GM23248 (cell line): ENCODE data around the gene CALHM2. TPM values are rescaled to one million over a fixed set of nuclear protein-coding genes. Genes with fewer than 3 reads are reported as not detected.

Experiments used
- DNase-seq: peaks from one replicate; pipeline ENCODE4 v3.0.0-alpha.2; 2015
- H2AFZ ChIP-seq: fragments of 200-600 bp; sonication (generic); 2 replicates; pipeline ENCODE4 v1.6.1; 2016; ENCODE audit warnings: antibody characterized with exemption
- H3F3A ChIP-seq: fragments of 200-600 bp; sonication (generic); 2 replicates; pipeline ENCODE4 v1.6.1; 2016; ENCODE audit warnings: mild to moderate bottlenecking, antibody characterized with exemption, mixed run types; ENCODE audit not compliant: insufficient read depth
- H3K27ac ChIP-seq: fragments of 200-600 bp; sonication (generic); 2 replicates; pipeline ENCODE4 v1.5.1; 2016; ENCODE audit warnings: mild to moderate bottlenecking
- H3K27me3 ChIP-seq: fragments of 200-600 bp; sonication (generic); replicated peaks from 2 replicates; pipeline ENCODE4 v1.6.1; 2016; ENCODE audit warnings: mild to moderate bottlenecking; ENCODE audit not compliant: insufficient read depth
- H3K36me3 ChIP-seq: fragments of 200-600 bp; sonication (generic); 2 replicates; pipeline ENCODE4 v1.6.1; 2016; ENCODE audit warnings: low read depth, mild to moderate bottlenecking
- H3K4me1 ChIP-seq: fragments of 200-600 bp; sonication (generic); 2 replicates; pipeline ENCODE4 v1.6.1; 2016; ENCODE audit warnings: mild to moderate bottlenecking; ENCODE audit not compliant: insufficient read depth
- H3K4me2 ChIP-seq: fragments of 200-600 bp; sonication (generic); one replicate; pipeline ENCODE4 v1.6.1; 2016; ENCODE audit warnings: mild to moderate bottlenecking; ENCODE audit not compliant: unreplicated experiment
- H3K4me3 ChIP-seq: fragments of 200-600 bp; sonication (generic); 2 replicates; pipeline ENCODE4 v1.5.1; 2016; ENCODE audit warnings: mild to moderate bottlenecking
- H3K79me2 ChIP-seq: fragments of 200-600 bp; sonication (generic); 2 replicates; pipeline ENCODE4 v1.6.1; 2016; ENCODE audit warnings: mild to moderate bottlenecking; ENCODE audit not compliant: insufficient read depth
- H3K9ac ChIP-seq: fragments of 200-600 bp; sonication (generic); 2 replicates; pipeline ENCODE4 v1.6.1; 2016; ENCODE audit warnings: mild to moderate bottlenecking
- H3K9me2 ChIP-seq: fragments of 200-600 bp; sonication (generic); 2 replicates; pipeline ENCODE4 v1.6.1; 2016; ENCODE audit warnings: mixed run types, mild to moderate bottlenecking, moderate library complexity; ENCODE audit not compliant: insufficient read depth
- H3K9me3 ChIP-seq: fragments of 200-600 bp; sonication (generic); one replicate; pipeline ENCODE4 v1.6.1; 2017; ENCODE audit warnings: low read depth
- H4K20me1 ChIP-seq: fragments of 200-600 bp; sonication (generic); 2 replicates; pipeline ENCODE4 v1.6.0; 2016; ENCODE audit not compliant: insufficient read depth
- EZH2 ChIP-seq: fragments of 200-600 bp; sonication (generic); IDR thresholded peaks from 2 replicates; pipeline ENCODE4 v1.6.1; 2018; ENCODE audit warnings: antibody characterized with exemption, mild to moderate bottlenecking; ENCODE audit not compliant: insufficient read depth, poor library complexity, severe bottlenecking
- EZH2phosphoT487 ChIP-seq: fragments of 200-600 bp; sonication (generic); IDR thresholded peaks from 2 replicates; pipeline ENCODE4 v1.6.1; 2018; ENCODE audit warnings: antibody characterized with exemption, moderate library complexity, mild to moderate bottlenecking, low read depth; ENCODE audit not compliant: insufficient read depth
- WGBS, 2 experiments: methylation state at CpG; one replicate each; pipeline ENCODE4 v1.1.6; 2015 to 2017; ENCODE audit warnings: low lambda C conversion rate in 2 of 2, low coverage in 1 of 2; ENCODE audit errors: missing lambda C conversion rate in 2 of 2; 5-methylcytosine and 5-hydroxymethylcytosine counted together
- in situ Hi-C: fragments of 300-500 bp; cut with MboI; formaldehyde crosslinking; loops from 2 replicates; pipeline ENCODE4 v1.15.0; 2020
- polyA plus RNA-seq: library from polyadenylated mRNA; unstranded; fragments of >200 nt; fragmentation: Nextera tagmentation; extraction: Ambion mirVana; gene quantifications from 2 replicates; pipeline ENCODE4 v1.2.1, GENCODE V29; 2016
- total RNA-seq: library from RNA; depleted of rRNA; stranded (reverse); fragments of >200 nt; shearing (Covaris generic); gene quantifications from 2 replicates; pipeline ENCODE4 v1.2.3, GENCODE V29; 2014

CALHM2 gene
- total and polyA plus RNA-seq, 2 experiments from 2014 or later = 74.3 to 78.6 TPM

- Histone ChIP-seq H3K9me2 (no peaks in the 10 kb centered on the region), H3K4me3 (no peak overlapping the region), H3K27me3 (no peaks in the 10 kb centered on the region), H3K27ac (0 out of 2 replicates have a peak overlapping the region, but pooled peaks have one; percentile 12), H3K79me2 (peaks cover 18% of the 10 kb centered on the region), H3K9me3 (no peaks in the 10 kb centered on the region), H3K9ac (no peak overlapping the region), H4K20me1 (no peaks in the 10 kb centered on the region), H3K4me2 (no peak overlapping the region), H3F3A (peaks cover 40% of the 10 kb centered on the region), H3K4me1 (peaks cover 16% of the 10 kb centered on the region), H2AFZ (no peak overlapping the region), H3K36me3 (peaks cover 54% of the 10 kb centered on the region)
- in situ Hi-C loops = no loop called here
- TF ChIP-seq EZH2phosphoT487 = no peak
- no peak for TF ChIP-seq EZH2
- WGBS, 2 experiments = 70 to 81% methylated on average over 13 of the region's 13 CpGs
- DNase-seq = peak; percentile 40
These were observed 10.1 kb downstream of the CALHM2 start for GRCh38 chr10:103442031-103442461.

GRCh38 chr10:103441611-103442010 lies 10.6 kb downstream of the CALHM2 start:
- in situ Hi-C loops = no loop called here
- Histone ChIP-seq H3K36me3 (peaks cover 53% of the 10 kb centered on the region), H3K4me3 (no peak overlapping the region), H3F3A (peaks cover 40% of the 10 kb centered on the region), H3K9me2 (no peaks in the 10 kb centered on the region), H3K9ac (no peak overlapping the region), H2AFZ (no peak overlapping the region), H3K27me3 (no peaks in the 10 kb centered on the region), H3K4me1 (peaks cover 12% of the 10 kb centered on the region), H4K20me1 (no peaks in the 10 kb centered on the region), H3K27ac (0 out of 2 replicates have a peak overlapping the region, but pooled peaks have one; percentile 12), H3K79me2 (peaks cover 13% of the 10 kb centered on the region), H3K9me3 (no peaks in the 10 kb centered on the region), H3K4me2 (no peak overlapping the region)
- TF ChIP-seq EZH2 (no peak), EZH2phosphoT487 (no peak)
- WGBS, 2 experiments = 83 to 86% methylated on average over 8 of the region's 8 CpGs
- no peak for DNase-seq

GRCh38 chr10:103441206-103441605 lies 11.0 kb downstream of the CALHM2 start:
- Histone ChIP-seq H3K9me2 (no peaks in the 10 kb centered on the region), H3K27ac (peak overlapping the region; percentile 41; the same call in 1 of the 2 replicates), H3K4me3 (no peak overlapping the region), H3K9ac (no peak overlapping the region), H3K9me3 (no peaks in the 10 kb centered on the region), H3K79me2 (peaks cover 11% of the 10 kb centered on the region; the same call in 1 of the 2 replicates), H3K36me3 (peaks cover 56% of the 10 kb centered on the region), H3K4me2 (no peak overlapping the region), H4K20me1 (no peaks in the 10 kb centered on the region), H3F3A (peaks cover 40% of the 10 kb centered on the region), H2AFZ (no peak overlapping the region), H3K27me3 (no peaks in the 10 kb centered on the region), H3K4me1 (peaks cover 8% of the 10 kb centered on the region)
- TF ChIP-seq EZH2phosphoT487 (no peak), EZH2 (no peak)
- 71 to 74% methylated on average over 8 of the region's 8 CpGs for WGBS, 2 experiments
- peak; percentile 28 for DNase-seq
- in situ Hi-C loops = no loop called here

GRCh38 chr10:103440416-103440815 lies 11.8 kb downstream of the CALHM2 start:
- TF ChIP-seq EZH2 (no peak), EZH2phosphoT487 (no peak)
- H3K9me3 ChIP-seq = no peaks in the 10 kb centered on the region
- in situ Hi-C loops = no loop called here
- peaks cover 57% of the 10 kb centered on the region for H3K36me3 ChIP-seq
- H3K4me3 ChIP-seq = no peak overlapping the region
- no peak overlapping the region for H3K4me2 ChIP-seq
- H3K9me2 ChIP-seq = no peaks in the 10 kb centered on the region
- H3F3A ChIP-seq = peaks cover 33% of the 10 kb centered on the region
- no peak overlapping the region for H3K27ac ChIP-seq
- DNase-seq = no peak
- H3K27me3 ChIP-seq = no peaks in the 10 kb centered on the region
- H3K79me2 ChIP-seq = peaks cover 4% of the 10 kb centered on the region; the same call in 1 of the 2 replicates
- H3K9ac ChIP-seq = no peak overlapping the region
- WGBS, 2 experiments = 88 to 93% methylated on average over 5 to 14 of the region's 14 CpGs
- H2AFZ ChIP-seq = no peak overlapping the region
- no peaks in the 10 kb centered on the region for H4K20me1 ChIP-seq
- H3K4me1 ChIP-seq = peaks cover under 1% of the 10 kb centered on the region; the same call in 1 of the 2 replicates
